Calu3 (cell line): Measurements from ENCODE around the gene DNTT. TPM values are rescaled to one million over a fixed set of nuclear protein-coding genes. Genes with fewer than 3 reads are reported as not detected.

Experiments
- Bru-seq: library from RNA; stranded (reverse); fragments of 400-500 nt; gene quantifications from one replicate; lab custom pipeline; 2021; lab: Mats Ljungman, UMichigan
- BruChase-seq, 2 experiments: library from RNA; stranded (reverse); fragments of 400-500 nt; gene quantifications; one replicate each; lab custom pipeline; 2021; lab: Mats Ljungman, UMichigan
- BruUV-seq: library from RNA; stranded (reverse); fragments of 400-500 nt; replicated peaks from 2 replicates; lab custom pipeline; 2021; lab: Mats Ljungman, UMichigan
- CTCF ChIA-PET: fragments of 300-600 bp; sonication (Branson Sonifier 250); formaldehyde crosslinking; loops from one replicate; lab custom pipeline; 2022; ENCODE audit warnings: antibody characterized with exemption; lab: Charles Lee
- DNase-seq: peaks from one replicate; pipeline ENCODE4 v3.0.0; 2022
- H3K27ac Mint-ChIP-seq: one replicate; pipeline ENCODE4 v1.8.0; 2022; ENCODE audit warnings: mixed read lengths; ENCODE audit not compliant: unreplicated experiment
- H3K27me3 Mint-ChIP-seq: one replicate; pipeline ENCODE4 v1.8.0; 2022; ENCODE audit warnings: mixed read lengths; ENCODE audit not compliant: unreplicated experiment
- H3K36me3 Mint-ChIP-seq: one replicate; pipeline ENCODE4 v1.8.0; 2022; ENCODE audit warnings: mild to moderate bottlenecking, moderate library complexity, mixed read lengths; ENCODE audit not compliant: insufficient read depth, unreplicated experiment
- H3K4me1 Mint-ChIP-seq: one replicate; pipeline ENCODE4 v1.8.0; 2022; ENCODE audit warnings: mild to moderate bottlenecking, low read depth, mixed read lengths; ENCODE audit not compliant: unreplicated experiment
- H3K4me3 Mint-ChIP-seq: one replicate; pipeline ENCODE4 v1.8.0; 2022; ENCODE audit warnings: mild to moderate bottlenecking, low read depth, moderate library complexity, mixed read lengths; ENCODE audit not compliant: unreplicated experiment
- H3K9me3 Mint-ChIP-seq: one replicate; pipeline ENCODE4 v1.8.0; 2022; ENCODE audit warnings: low read depth, mixed read lengths; ENCODE audit not compliant: unreplicated experiment
- CTCF ChIP-seq: fragments of 200-600 bp; IDR thresholded peaks from one replicate; pipeline ENCODE4 v1.8.0; 2022; ENCODE audit warnings: antibody characterized with exemption; ENCODE audit not compliant: unreplicated experiment
- intact Hi-C: fragments of 100-400 bp; cut with micrococcal nuclease; formaldehyde crosslinking; loops from one replicate; pipeline ENCODE4 v1.10.0; 2022; ENCODE audit not compliant: unreplicated experiment
- long read RNA-seq: library from polyadenylated mRNA; stranded (forward); transcript quantifications from one replicate; pipeline ENCODE4 v2.0.0, GENCODE V29; 2022
- total RNA-seq: library from RNA; stranded (reverse); gene quantifications from 2 replicates; pipeline ENCODE4 v1.2.3, GENCODE V29; 2022

DNTT gene
- total RNA-seq (not detected in 2 replicates), Bru-seq, nascent RNA (percentile 3 among the genes with signal in this experiment), BruChase-seq, experiment 1, labeled RNA remaining after a 6-hour chase (not detected), BruChase-seq, experiment 2, labeled RNA remaining after a 2-hour chase (not detected)
- long read RNA-seq, result 0 reads

- H3K27ac Mint-ChIP-seq, result no peak within 1 kb of the TSS
- CTCF ChIA-PET, result no interaction called here
Measured at GRCh38 chr10:96304230-96304629, at the start of gene DNTT. Gene DNTT (plus strand): TSS chr10:96304434. CDS start chr10:96304498, 64 bp downstream.

GRCh38 chr10:96254976-96255375 lies 49.3 kb upstream of the DNTT start:
- CTCF ChIA-PET, result interaction anchor here (0.8 kb wide), 1 partner anchor 25 kb away, joined by 4 read pairs; no protein-coding TSS in a partner anchor
- intact Hi-C loops, result no loop called here

More at GRCh38 chr10:96304230-96304629, at the start of gene DNTT:
- no peak for DNase-seq
- no peaks in the 10 kb centered on the region for H3K9me3 Mint-ChIP-seq
- TF ChIP-seq CTCF, result no peak
- intact Hi-C loops, result no loop called here
- no peak within 1 kb of the TSS for H3K4me3 Mint-ChIP-seq
- H3K27me3 Mint-ChIP-seq, result peaks cover 30% of the 10 kb centered on the region
- no peaks in the 10 kb centered on the region for H3K4me1 Mint-ChIP-seq
- no TSS peak for BruUV-seq
- H3K36me3 Mint-ChIP-seq, result no peaks in the 10 kb centered on the region

GRCh38 chr10:96255549-96256333 lies 48.5 kb upstream of the DNTT start:
- no peak for DNase-seq
- Mint-ChIP-seq H3K4me3 (no peak overlapping the region), H3K4me1 (peaks cover 14% of the 10 kb centered on the region), H3K9me3 (no peaks in the 10 kb centered on the region), H3K27me3 (no peaks in the 10 kb centered on the region), H3K36me3 (no peaks in the 10 kb centered on the region), H3K27ac (no peak overlapping the region)
- intact Hi-C loops, result no loop called here
- BruUV-seq, result no TSS peak
- no peak for TF ChIP-seq CTCF
- CTCF ChIA-PET, result interaction anchor here (0.5 kb wide), 1 partner anchor 14 kb away, joined by 3 read pairs; no protein-coding TSS in a partner anchor

More at GRCh38 chr10:96254976-96255375, 49.3 kb upstream of the DNTT start:
- BruUV-seq, result no TSS peak
- DNase-seq, result no peak
- no peaks in the 10 kb centered on the region for H3K36me3 Mint-ChIP-seq
- H3K4me1 Mint-ChIP-seq, result peaks cover 22% of the 10 kb centered on the region
- H3K27me3 Mint-ChIP-seq, result no peaks in the 10 kb centered on the region
- no peak for TF ChIP-seq CTCF
- H3K4me3 Mint-ChIP-seq, result no peak overlapping the region
- H3K27ac Mint-ChIP-seq, result no peak overlapping the region
- H3K9me3 Mint-ChIP-seq, result no peaks in the 10 kb centered on the region

GRCh38 chr10:96257944-96258343 lies 46.3 kb upstream of the DNTT start:
- intact Hi-C loops, result no loop called here
- Mint-ChIP-seq H3K27me3 (no peaks in the 10 kb centered on the region), H3K4me1 (peaks cover 20% of the 10 kb centered on the region), H3K27ac (no peak overlapping the region), H3K36me3 (no peaks in the 10 kb centered on the region), H3K9me3 (no peaks in the 10 kb centered on the region), H3K4me3 (no peak overlapping the region)
- no peak for TF ChIP-seq CTCF
- no peak for DNase-seq
- BruUV-seq, result no TSS peak
- CTCF ChIA-PET, result no interaction called here
